Astrocyte of the hippocampus (primary cell): ENCODE measurements around the gene PDZD7.

ENCODE experiments used
- DNase-seq: peaks from one replicate; pipeline ENCODE4 v3.0.0; 2011; ENCODE audit warnings: low read depth, low spot score

PDZD7 gene

GRCh38 chr10:101061624-101062231 is 30.8 kb upstream of the PDZD7 start, which contains the start of gene KAZALD1:
TSS of gene KAZALD1 (plus strand) at chr10:101061989. CDS start at chr10:101062593, 604 bp downstream.
- DNase-seq = peak; percentile 67

DNA sequence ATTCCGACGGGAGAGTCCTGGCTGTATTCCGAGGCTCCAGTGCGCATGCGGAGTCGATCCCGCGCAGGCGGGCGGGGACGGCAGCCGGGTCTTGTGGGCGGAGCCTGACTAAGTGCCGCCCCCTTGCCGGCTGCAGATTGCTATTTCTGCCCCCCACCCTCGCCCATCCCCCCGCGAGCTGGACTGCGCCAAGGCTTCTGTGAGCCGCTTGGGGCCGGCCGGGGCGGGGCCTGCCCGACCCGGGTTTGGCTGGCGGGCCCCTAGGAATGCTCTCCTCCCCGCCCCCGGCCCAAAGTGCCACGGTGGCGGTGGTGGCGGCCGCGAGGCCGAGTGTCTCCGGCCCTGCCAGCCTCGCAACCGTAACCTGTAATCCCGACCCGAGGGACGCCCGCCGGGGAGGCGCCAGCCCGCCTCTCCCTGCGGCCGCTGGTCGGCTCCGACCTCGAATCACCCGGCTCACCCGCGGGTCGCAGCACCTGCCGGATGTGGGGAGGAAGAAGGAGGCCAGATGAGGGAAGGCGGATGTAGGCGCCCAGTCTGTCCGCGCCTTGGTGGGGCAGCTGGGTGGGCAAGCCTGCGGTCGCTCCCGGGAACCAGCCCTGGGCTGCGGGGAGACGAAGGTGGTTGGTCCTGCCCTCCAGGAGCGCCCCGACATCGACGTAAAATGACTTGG is 30.2 kb upstream of the PDZD7 start:
- DNase-seq = peak; percentile 98

GRCh38 chr10:101060036-101060950 is 29.4 kb upstream of the PDZD7 start:
- DNase-seq = peak; percentile 95

GRCh38 chr10:101056365-101057151 is 25.6 kb upstream of the PDZD7 start:
- DNase-seq = no peak

GRCh38 chr10:101055411-101055810 is 24.5 kb upstream of the PDZD7 start:
- DNase-seq = no peak

DNA sequence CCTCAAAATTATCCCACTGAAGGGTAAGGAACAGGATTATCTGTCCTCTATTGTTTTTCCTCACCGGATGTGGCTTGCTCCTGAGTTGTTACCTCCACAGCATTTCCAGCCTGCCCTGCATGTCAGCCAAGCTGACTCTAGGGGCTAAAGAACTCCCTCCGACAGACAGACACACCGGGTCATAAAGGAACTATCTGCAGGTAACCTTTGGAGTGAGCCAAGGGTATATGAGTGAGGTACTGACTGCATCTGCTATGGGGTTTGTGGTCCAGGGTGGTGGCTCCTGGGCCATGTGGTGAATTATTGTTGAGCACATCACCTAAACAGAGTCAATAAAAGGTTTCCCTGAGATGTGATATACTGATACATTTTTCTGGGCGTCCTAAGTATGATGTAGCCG is 23.9 kb upstream of the PDZD7 start:
- no peak for DNase-seq

DNA sequence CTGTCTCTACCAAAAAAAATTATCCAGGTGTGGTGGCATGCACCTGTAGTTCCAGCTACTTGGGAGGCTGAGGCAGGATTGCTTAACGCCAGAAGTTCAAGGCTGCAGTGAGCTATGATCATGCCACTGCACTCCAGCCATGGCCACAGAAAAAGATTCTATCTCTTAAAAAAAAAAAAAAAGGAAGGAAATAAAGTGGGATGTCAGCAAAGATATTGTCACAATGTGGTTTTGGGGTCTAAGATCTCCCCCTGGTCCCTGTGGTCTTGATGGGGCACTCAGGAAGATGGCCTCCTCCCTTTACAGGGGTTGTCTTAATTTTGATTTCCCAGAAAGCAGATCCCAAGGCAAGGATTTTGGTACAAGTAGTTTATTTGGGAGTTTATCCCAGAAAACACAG is 23.4 kb upstream of the PDZD7 start:
- DNase-seq = no peak

DNA sequence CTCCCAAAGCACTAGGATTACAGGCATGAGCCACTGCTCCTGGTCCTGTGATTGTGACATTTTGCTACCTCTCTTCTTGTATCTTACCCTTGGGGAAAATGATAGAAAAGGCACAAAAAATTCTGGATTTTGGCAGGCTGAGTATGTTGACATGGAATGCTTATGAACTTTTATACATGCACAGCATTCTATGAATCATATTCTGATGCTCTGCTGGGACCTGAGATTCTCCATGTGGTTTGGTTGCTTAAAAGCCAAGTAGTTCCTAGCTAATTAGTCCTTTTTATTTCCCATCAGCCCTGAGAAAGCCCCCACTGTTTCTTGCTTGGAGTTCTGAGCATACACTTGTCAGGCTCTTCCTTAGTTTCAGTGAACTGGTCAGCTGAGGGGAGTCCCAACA is 22.6 kb upstream of the PDZD7 start:
- DNase-seq = no peak

- peak; percentile 88 for DNase-seq
These were observed 21.4 kb upstream of the PDZD7 start for GRCh38 chr10:101052285-101052684.

DNA sequence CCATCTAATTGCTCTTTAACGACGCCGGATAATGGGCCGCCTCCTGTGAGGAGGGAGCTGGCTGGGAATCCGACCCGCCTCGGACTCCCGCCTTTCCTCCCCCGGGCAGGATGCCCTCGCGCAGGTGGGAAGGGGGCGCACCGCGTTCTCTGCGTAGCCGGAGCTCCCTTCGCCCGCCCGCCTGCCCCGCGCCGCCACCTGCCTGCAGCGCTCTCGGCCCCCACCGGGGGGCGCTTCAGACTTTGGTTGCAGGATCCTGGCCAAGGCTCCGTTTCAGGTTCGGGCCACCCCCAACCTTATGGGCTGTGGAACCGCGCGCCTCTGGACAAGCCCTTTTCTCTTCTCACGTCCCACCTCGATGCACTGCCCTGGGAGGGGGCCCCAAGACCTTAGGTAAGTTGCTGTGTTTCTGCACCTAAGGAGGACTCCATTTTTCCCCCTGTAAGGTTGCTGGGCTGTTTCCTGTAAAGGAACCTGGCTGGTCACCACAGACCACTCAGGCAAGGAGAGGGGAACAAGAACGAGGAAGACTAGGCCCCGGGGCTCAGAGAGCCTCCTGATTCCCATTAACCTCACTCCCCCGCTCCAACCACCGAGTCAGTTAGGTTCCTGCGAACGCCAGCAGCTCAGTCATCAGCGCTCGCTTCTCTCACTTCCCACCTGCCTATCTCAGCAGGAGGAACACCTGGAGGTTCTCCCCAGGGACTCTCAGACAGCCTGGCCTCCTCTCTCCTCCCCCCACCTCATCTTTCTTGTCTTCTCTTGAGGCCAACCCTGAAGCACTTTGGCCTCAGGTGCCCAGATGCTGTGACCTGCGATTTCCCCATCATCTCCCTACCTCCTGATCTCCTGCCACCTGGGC is 19.5 kb upstream of the PDZD7 start:
- DNase-seq = peak; percentile 86

- DNase-seq = no peak
These were observed 17.3 kb upstream of the PDZD7 start for GRCh38 chr10:101047961-101048892.

- peak; percentile 26 for DNase-seq
These were observed 16.3 kb upstream of the PDZD7 start for GRCh38 chr10:101047268-101047667.

- peak; percentile 46 for DNase-seq
These were observed 15.7 kb upstream of the PDZD7 start for GRCh38 chr10:101046332-101047238.

DNA sequence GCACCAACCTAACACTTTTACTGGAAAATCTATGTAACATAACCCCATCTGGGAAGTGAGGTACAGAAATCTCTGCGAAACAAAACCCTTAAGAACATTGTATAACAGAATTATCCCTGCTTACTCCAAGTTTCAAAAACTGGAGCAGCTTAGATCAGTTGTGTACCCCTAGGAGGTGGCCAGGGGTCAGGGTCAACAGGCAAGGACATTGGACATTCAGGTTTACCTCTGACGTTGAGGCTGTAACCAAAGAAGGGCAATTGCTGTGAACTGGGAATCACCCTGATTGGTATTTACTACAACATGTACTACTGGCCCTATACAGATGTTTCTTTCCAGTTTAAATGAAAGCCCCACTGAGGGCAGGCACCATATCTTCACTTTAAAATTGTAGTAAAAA is 13.2 kb upstream of the PDZD7 start:
- DNase-seq = no peak

DNA sequence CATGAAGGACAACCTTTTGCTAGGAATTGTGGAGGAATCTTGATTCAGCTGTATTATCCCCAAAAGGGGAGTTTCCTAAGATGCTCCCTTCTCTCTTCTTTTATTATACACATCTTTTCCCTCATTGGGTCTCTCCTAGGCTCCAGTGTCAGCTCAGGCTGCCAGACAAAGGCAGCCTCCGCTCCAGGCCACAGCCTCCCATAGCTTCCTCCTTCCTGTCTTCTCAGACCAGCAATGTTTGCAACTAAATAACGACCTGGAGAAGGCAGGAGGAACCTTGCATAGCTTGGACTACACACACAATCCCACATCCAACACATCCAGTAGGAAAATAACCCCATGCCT is 12.4 kb upstream of the PDZD7 start:
- DNase-seq = no peak

GRCh38 chr10:101042667-101043362 is 11.9 kb upstream of the PDZD7 start:
- DNase-seq = peak; percentile 96

- DNase-seq = no peak
These were observed 11.2 kb upstream of the PDZD7 start for GRCh38 chr10:101042118-101042517.

DNA sequence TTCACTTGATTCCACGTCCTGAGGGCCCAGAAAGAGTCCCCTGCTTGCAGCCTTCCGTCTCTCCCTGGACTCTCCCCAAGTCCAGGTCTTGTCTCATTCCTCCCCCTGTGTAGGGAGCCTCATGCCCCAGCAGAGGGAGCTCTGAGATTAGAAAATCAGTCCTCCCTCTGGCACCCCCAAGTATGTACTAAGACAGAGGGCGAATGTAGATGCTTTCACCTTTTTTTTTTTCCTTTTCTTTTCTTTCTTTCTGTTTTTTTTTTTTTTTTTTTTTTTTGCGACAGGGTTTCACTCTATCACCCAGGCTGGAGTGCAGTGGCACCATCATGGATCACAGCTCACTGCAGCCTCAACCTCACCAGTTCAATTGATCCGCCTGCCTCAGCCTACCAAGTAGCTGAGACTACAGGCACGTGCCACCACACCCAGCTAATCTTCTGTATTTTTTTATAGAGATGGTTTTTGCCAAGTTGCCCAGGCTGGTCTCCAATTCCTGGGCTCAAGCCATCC is 10.4 kb upstream of the PDZD7 start:
- peak; percentile 91 for DNase-seq
